Gastrocnemius medialis (tissue), 4 donors: ENCODE measurements around the gene CCDC187. TPM values are rescaled to one million over a fixed set of nuclear protein-coding genes. Genes with fewer than 3 reads are reported as not detected.

ENCODE experiments used
- ATAC-seq, 2 donors: fragments of 150-250 bp; one replicate each; pipeline ENCODE4 v1.9.1; 2016
- DNase-seq, 2 donors: peaks; one replicate each; pipeline ENCODE4 v3.0.0-alpha.2; 2019
- H3K27ac ChIP-seq, 4 donors: fragments of 200-600 bp; sonication (generic); 1 replicate in 1 of 4; 2 replicates in 3 of 4; pipeline ENCODE4 v1.5.1; 2016 to 2018; ENCODE audit warnings: mild to moderate bottlenecking in 2 of 4, moderate library complexity in 1 of 4
- H3K27me3 ChIP-seq, 3 donors: fragments of 200-600 bp; sonication (generic) in 2 of 3; 1 replicate in 1 of 3; 2 replicates in 2 of 3; pipeline versions ENCODE4 v1.5.1 to v1.6.0; 2016 to 2019; ENCODE audit warnings: mild to moderate bottlenecking in 1 of 3, moderate library complexity in 1 of 3
- H3K36me3 ChIP-seq, 2 donors: fragments of 200-600 bp; sonication (generic) in 1 of 2; one replicate each; pipeline ENCODE4 v1.5.1; 2017 to 2018
- H3K4me1 ChIP-seq, 2 donors: fragments of 200-600 bp; sonication (generic) in 1 of 2; one replicate each; pipeline ENCODE4 v1.5.1; 2016 to 2017; ENCODE audit warnings: mild to moderate bottlenecking in 2 of 2
- H3K4me3 ChIP-seq, 4 donors: fragments of 200-600 bp; sonication (generic) in 3 of 4; 1 replicate in 1 of 4; 2 replicates in 3 of 4; pipeline ENCODE4 v1.5.1; 2016 to 2019; ENCODE audit warnings: mild to moderate bottlenecking in 2 of 4
- H3K9me3 ChIP-seq, 3 donors: fragments of 200-600 bp; sonication (generic) in 2 of 3; 1 replicate in 1 of 3; 2 replicates in 2 of 3; pipeline ENCODE4 v1.5.1; 2016 to 2019
- CTCF ChIP-seq, 5 experiments: fragments of 450-650 bp in 3 of 5; fragments of 200-600 bp in 2 of 5; sonication (generic) in 2 of 5; IDR thresholded peaks in 4 of 5; conservative IDR thresholded peaks in 1 of 5; 1 replicate in 4 of 5; 2 replicates in 1 of 5; pipeline ENCODE4 v1.5.1; 2016 to 2019; ENCODE audit warnings: antibody characterized with exemption in 5 of 5, mild to moderate bottlenecking in 3 of 5, moderate library complexity in 3 of 5
- POLR2A ChIP-seq, 2 donors: fragments of 450-650 bp; IDR thresholded peaks; one replicate each; pipeline ENCODE4 v1.6.1; 2017; ENCODE audit warnings: antibody characterized with exemption in 2 of 2, mild to moderate bottlenecking in 2 of 2, moderate library complexity in 2 of 2
- in situ Hi-C, 4 donors: fragments of 200-750 bp; cut with MboI; loops; one replicate each; pipeline versions ENCODE4 v1.15.0 to v1.8.0; 2017; ENCODE audit warnings: low sequenced_read_pairs in 4 of 4
- intact Hi-C: fragments of 100-400 bp; cut with DNase I; formaldehyde crosslinking; loops from one replicate; pipeline ENCODE4 v1.15.1; 2023; ENCODE audit warnings: low total_unique reads
- total RNA-seq, 4 donors: library from RNA; depleted of rRNA; stranded (reverse); fragments of >200 nt; gene quantifications; one replicate each; pipeline versions ENCODE4 v1.1.0 to v1.2.3, GENCODE V29; 2016

The CCDC187 gene
- total RNA-seq, 4 donors from 2014 or later: not detected

- TF ChIP-seq POLR2A (IDR thresholded peaks at IDR 0.05): no peak
- TF ChIP-seq CTCF (IDR thresholded peaks at IDR 0.05 in 4 of 5, conservative IDR thresholded peaks at IDR 0.05 in 1 of 5): no peak
- Histone ChIP-seq H3K4me1 (peaks cover 21 to 23% of the 10 kb centered on the region in 2 donors), H3K36me3 (peaks cover 0 to 6% of the 10 kb centered on the region in 2 donors), H3K27me3 (no peaks in the 10 kb centered on the region), H3K4me3 (no peak overlapping the region), H3K27ac (no peak overlapping the region), H3K9me3 (no peaks in the 10 kb centered on the region)
- DNase-seq (no peak), ATAC-seq (no peak)
- intact Hi-C loops (loop anchor here (10.0 kb wide), 2 partner anchors 276 to 336 kb away; partner anchors contain the start of genes CAMSAP1 and UBAC1), in situ Hi-C loops (no loop called here)
Measured at GRCh38 chr9:136240941-136241340, 63.0 kb downstream of the CCDC187 start.

GRCh38 chr9:136239983-136240330 is 63.9 kb downstream of the CCDC187 start:
- Histone ChIP-seq H3K27ac (peak overlapping the region in 1 of 4 donors; percentile 12), H3K36me3 (peaks cover 0 to 6% of the 10 kb centered on the region in 2 donors), H3K9me3 (no peaks in the 10 kb centered on the region), H3K4me1 (peaks cover 18 to 20% of the 10 kb centered on the region in 2 donors), H3K27me3 (no peaks in the 10 kb centered on the region), H3K4me3 (no peak overlapping the region)
- no peak for TF ChIP-seq CTCF (IDR thresholded peaks at IDR 0.05 in 4 of 5, conservative IDR thresholded peaks at IDR 0.05 in 1 of 5)
- TF ChIP-seq POLR2A (IDR thresholded peaks at IDR 0.05): no peak
- ATAC-seq (no peak), DNase-seq (no peak)
- intact Hi-C loops: loop anchor here (10.0 kb wide), 2 partner anchors 275 to 335 kb away; partner anchors contain the start of genes CAMSAP1 and UBAC1
- in situ Hi-C loops: no loop called here

DNA sequence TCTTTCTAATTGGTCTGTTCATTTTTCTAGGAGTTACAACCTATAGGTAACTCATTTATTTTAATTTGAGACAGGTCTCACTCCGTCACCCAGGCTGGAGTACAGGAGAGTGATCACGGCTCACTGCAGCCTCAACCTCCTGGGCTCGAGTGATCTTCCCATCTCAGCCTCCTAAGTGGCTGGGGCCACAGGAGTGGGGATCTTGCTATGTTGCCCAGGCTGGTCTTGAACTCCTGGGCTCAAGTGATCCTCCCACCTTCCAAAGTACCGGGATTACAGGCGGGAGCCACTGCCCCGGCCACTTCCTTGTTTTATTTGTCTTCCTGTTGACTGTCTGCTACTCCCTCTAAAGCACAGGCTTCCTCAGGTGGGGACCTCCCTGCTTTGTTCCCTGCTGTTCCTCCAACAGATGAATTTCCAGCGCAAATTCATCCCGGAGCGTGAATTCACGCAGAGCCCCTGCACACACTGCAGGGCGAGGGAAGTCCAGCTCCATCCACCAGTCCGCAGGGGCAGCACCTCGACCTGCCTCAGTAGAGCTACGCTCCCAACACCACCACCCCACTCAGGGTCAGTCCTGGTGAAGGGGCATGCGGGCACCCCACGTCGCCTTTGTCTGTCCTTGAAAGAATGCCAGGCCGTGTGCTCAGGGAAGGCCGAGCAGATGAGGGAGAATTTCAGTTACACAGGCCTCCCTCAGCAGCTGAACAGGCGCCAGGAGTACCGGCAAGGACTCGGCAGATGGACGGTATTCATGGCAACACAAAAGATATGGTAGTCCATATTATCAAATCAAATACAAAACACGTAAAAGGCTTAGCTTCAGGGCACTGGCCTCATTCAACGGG is 64.5 kb downstream of the CCDC187 start:
- H3K27ac ChIP-seq: peak overlapping the region in 1 of 4 donors; percentile 12
- no peak for DNase-seq
- H3K36me3 ChIP-seq: peaks cover 0 to 6% of the 10 kb centered on the region in 2 donors
- no peak overlapping the region for H3K4me3 ChIP-seq
- H3K4me1 ChIP-seq: peaks cover 12 to 14% of the 10 kb centered on the region in 2 donors
- TF ChIP-seq CTCF (IDR thresholded peaks at IDR 0.05 in 4 of 5, conservative IDR thresholded peaks at IDR 0.05 in 1 of 5) (no peak), POLR2A (IDR thresholded peaks at IDR 0.05) (no peak)
- in situ Hi-C loops: no loop called here
- ATAC-seq: no peak
- H3K27me3 ChIP-seq: no peaks in the 10 kb centered on the region
- intact Hi-C loops: no loop called here
- H3K9me3 ChIP-seq: no peaks in the 10 kb centered on the region

DNA sequence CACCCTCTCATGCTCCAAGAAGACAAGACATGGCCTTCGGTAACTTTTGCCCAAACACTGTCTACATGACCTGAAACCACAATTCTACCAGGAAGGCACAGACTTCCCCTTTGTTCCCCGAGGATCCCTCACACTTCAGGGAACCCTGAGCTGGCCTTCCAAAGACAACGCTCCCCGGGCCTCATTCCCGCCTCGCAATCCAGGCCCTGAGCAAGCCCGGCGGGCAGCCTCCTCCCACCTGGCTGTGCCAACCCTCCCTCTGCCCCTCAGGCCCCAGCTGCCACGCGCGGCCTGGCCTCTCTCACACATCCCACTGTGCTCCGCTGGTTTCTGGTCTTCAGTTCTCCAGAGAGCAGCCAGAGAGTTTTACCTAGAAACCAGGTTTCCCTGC is 65.6 kb downstream of the CCDC187 start:
- ATAC-seq: no peak
- H3K27ac ChIP-seq: no peak overlapping the region
- in situ Hi-C loops: no loop called here

More for the DNA sequence above, 65.6 kb downstream of the CCDC187 start:
- DNase-seq: no peak
- Histone ChIP-seq H3K4me3 (no peak overlapping the region), H3K4me1 (peaks cover 10% of the 10 kb centered on the region in 2 donors), H3K9me3 (no peaks in the 10 kb centered on the region), H3K36me3 (peaks cover 0 to 6% of the 10 kb centered on the region in 2 donors), H3K27me3 (no peaks in the 10 kb centered on the region)
- TF ChIP-seq POLR2A (IDR thresholded peaks at IDR 0.05): no peak
- TF ChIP-seq CTCF (IDR thresholded peaks at IDR 0.05 in 4 of 5, conservative IDR thresholded peaks at IDR 0.05 in 1 of 5): no peak
- intact Hi-C loops: no loop called here
